ENCODE results near the gene SLC8A1.

Gene SLC8A1

DNA sequence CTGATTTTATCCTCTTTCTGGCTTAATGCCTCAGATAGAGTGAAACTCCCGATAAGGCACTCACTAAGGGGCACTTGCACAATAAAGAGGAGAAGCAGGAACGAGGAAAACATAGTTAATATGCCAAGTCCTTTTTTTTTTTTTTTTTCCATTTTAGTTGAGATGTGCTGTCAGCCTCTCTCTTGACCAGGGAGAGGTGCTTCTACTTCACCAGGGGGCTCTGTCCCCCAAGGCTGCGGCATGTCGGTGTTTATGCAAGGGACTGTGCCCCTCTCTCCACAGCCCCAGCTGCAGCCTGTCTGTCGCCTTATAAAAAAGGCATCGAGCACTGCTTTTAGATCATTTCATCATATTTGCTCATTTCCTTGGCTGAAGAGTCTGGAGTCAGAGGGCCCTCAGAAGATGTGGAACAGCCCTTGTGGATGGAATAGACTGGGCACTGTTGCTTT, 178.1 kb downstream of the SLC8A1 start:
- no peak for DNase-seq (ENCODE audit: low read depth in 2 of 2)

DNA sequence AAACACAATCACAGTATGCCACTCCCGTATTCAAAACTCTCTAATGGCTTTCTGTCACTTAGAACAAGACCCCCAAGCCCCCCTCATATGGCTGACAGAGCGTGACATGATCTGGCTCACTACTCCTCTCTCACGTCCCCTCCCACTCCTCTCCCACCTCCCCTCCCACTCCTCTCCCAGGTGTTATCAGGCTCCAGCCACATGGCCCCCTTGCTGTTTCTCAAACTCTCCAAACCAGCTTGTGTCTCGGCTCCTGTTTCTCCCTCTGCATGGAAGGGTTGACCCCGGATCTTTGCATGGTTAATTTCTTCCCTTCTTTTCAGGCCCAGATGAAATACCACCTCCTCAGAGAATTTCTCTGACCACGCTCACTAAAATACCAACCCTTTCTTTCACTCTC, 180.8 kb downstream of the SLC8A1 start:
- DNase-seq (ENCODE audit: low read depth in 2 of 2): no peak

DNA sequence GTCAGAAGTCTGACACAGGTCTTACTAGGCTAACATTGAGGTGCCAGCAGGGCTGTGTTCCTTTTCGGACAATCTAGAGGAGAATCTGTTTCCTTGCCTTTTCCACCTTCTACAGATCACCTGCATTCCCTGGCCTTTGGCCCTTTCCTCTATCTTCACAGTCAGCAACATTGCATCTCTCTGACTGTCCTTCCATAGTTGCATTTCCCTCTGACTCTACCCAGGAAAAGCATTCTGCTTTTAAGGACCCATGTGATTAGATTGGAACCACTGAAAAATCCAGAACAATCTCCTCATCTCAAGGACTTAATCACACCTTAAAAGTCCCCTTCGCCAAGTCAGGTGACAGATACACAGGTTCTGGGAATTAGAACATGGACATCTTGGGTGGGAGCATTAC, 181.5 kb downstream of the SLC8A1 start:
- no peak for DNase-seq (ENCODE audit: low read depth in 2 of 2)

DNA sequence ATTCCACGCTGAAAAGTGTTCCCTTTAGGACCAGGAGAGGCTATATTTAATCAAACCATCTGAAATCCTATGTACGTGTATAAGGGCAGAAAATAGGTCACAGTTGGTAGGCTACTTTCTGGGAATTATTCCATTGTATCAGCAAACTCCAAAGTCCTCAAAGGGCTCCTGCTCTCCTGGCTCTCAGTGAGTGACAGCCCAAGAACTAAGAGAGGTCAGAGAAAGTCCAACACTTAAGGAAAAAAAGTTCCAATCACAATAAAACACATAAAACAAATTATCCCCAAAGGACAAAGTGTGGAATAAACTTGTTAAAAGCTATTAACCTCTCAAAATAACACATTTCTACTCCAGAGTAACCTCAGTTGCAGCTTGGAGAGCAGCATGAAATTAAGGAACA, 183.3 kb downstream of the SLC8A1 start:
- DNase-seq (ENCODE audit: low read depth in 2 of 2): no peak

- DNase-seq (ENCODE audit: low read depth in 2 of 2): no peak
Measured at GRCh38 chr2:40266201-40266600, 185.7 kb downstream of the SLC8A1 start.

DNA sequence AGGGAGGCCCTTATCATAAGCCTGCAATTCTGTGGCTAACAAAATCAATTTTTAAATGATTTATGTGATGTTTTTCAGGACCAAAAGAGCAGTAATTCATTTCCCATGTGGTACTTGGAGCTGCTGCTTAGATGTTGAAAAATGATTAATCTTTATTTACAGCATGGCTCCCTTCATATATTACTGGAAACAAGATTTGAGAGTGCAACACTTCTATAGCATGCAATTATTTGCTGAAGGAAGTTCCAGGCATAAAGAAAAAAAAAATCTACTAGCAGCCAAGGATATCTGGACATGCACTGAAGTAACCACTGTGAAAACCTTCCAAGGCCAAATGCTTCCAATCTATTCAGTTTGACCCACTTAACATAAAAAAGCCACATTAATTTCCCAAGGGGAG, 186.3 kb downstream of the SLC8A1 start:
- DNase-seq (ENCODE audit: low read depth in 2 of 2): no peak

DNA sequence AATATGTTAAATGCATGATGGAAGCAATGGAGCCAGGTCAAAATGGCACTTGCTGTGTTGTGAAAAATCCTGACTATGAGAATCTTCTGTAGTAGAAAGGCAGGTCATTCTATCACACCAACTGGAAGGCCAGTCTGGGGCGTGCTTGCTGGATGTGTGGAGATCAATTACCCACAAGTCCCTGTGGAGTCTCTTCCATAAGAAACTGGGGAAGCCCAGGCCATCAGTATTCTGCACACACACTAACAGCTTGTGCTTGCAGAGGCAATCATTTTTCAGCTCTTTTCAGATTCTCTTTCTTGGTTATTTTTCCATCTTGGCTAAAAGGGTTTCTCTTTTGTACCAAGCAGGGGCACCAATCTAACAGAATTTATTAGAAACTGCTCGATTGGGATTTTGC, 190.8 kb downstream of the SLC8A1 start:
- no peak for DNase-seq (ENCODE audit: low read depth in 2 of 2)

- DNase-seq (ENCODE audit: low read depth in 2 of 2): no peak
Measured at GRCh38 chr2:40260437-40260836, 191.5 kb downstream of the SLC8A1 start.

GRCh38 chr2:40259900-40260299, 192.0 kb downstream of the SLC8A1 start:
- no peak for DNase-seq (ENCODE audit: low read depth in 2 of 2)

DNA sequence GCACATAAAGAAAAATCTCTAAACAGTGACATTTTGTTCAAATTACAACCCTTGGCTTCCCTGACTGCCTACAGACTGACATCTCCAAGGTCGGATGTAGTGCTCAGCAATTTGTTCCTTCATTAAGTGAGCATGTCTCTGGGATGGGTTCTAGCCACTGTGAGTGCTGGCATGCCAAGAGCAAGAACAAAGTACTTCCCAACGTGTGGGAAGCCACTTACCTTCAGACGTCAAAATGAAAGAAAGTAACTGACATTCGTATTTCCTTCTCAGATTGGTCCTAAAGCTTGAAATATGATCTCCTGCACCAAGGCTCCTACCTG, 193.8 kb downstream of the SLC8A1 start:
- no peak for DNase-seq (ENCODE audit: low read depth in 2 of 2)

DNA sequence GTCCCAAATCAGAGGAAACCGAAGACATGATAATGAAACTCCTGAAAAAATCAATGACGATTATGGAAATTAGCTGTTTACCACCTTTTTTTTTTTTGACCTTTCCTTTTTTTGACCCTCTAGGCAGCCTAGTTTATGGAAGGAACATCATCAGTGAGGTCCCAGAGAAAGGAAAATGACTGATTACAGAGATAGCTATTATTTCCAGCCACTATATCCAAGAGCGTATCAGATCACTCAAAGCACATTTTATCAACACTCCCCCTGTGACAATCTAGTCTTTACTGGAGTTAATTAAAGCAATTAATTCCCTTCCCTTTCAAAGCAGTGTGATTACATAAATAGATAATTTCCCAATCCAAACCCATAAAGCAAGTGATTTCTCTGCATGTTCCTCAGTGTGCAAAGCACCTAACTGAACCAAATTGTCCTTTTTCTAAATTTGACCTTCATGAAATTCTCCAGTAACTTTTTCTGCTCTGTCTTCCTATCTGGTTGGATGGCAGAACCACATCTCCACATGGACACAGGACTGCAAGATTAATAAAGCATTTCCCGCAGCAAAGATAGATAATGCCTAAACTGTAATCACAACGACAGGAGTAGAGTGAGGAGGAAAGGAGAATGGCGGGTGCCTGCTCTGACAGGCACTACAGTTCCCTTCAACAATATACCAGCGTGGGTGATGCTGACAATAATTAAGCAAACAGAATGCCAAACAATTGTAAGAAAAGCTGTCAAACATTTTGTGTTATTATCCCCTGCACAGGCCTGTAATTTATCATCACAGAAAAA, 194.4 kb downstream of the SLC8A1 start:
- DNase-seq (ENCODE audit: low read depth in 2 of 2): no peak

- no peak for DNase-seq (ENCODE audit: low read depth in 2 of 2)
Measured at GRCh38 chr2:40256649-40257048, 195.2 kb downstream of the SLC8A1 start.

GRCh38 chr2:40256008-40256407, 195.9 kb downstream of the SLC8A1 start:
- no peak for DNase-seq (ENCODE audit: low read depth in 2 of 2)

- DNase-seq (ENCODE audit: low read depth in 2 of 2): no peak
Measured at GRCh38 chr2:40255103-40255502, 196.8 kb downstream of the SLC8A1 start.

GRCh38 chr2:40254611-40255010, 197.3 kb downstream of the SLC8A1 start:
- DNase-seq (ENCODE audit: low read depth in 2 of 2): no peak

- DNase-seq (ENCODE audit: low read depth in 2 of 2): no peak
Measured at GRCh38 chr2:40251137-40251536, 200.8 kb downstream of the SLC8A1 start.

- DNase-seq (ENCODE audit: low read depth in 2 of 2): no peak
Measured at GRCh38 chr2:40249577-40249976, 202.3 kb downstream of the SLC8A1 start.

DNA sequence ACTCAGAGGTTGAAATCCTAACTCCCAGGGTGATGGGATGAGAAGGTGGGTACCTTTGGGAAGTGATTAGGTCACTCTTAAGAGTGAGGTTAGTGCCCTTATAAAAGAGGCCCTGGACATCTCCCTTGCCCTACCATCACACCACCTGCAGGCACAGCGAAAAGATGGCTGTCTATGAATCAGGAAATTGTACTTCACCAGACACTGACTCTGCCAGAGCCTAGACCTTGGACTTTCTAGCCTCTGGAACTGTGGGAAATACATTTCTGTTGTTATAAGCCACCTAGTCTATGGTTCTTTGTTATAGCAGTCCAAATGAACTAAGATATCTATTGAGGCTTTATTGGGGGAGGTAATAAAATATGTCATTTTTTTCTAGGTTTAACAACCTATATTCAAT, 203.6 kb downstream of the SLC8A1 start:
- no peak for DNase-seq (ENCODE audit: low read depth in 2 of 2)

- no peak for DNase-seq (ENCODE audit: low read depth in 2 of 2)
Measured at GRCh38 chr2:40244675-40245074, 207.2 kb downstream of the SLC8A1 start.

- no peak for DNase-seq (ENCODE audit: low read depth in 2 of 2)
Measured at GRCh38 chr2:40244251-40244650, 207.6 kb downstream of the SLC8A1 start.

DNA sequence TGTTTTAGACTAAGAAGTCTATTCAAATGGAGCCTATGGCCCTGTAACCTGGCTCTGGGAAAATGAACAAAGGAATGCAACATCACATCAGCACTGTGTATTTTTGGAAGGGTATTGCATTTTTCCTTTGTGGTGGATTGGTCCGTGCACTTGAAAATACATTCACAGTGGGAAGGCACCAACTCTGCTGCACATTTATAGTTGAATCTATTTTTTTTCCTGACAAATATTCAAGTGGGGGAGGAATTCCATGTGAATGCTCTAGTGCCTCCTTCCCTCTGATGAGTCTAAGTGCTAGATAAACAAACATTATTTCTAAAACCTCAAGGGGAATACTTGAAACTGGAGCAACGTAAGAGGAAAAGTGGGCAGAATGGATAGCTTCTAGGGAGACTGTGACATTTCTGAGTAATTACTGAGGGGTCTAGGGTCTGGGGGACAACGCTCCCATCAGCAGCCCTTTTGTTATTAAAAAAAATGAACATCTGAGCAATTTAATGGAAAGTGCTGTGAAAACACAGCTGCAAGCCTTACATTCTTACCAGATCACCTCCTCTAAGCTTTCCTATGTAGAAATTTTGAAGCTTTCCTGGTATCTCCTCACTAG, 208.2 kb downstream of the SLC8A1 start:
- no peak for DNase-seq (ENCODE audit: low read depth in 2 of 2)

- DNase-seq (ENCODE audit: low read depth in 2 of 2): no peak
Measured at GRCh38 chr2:40242315-40242714, 209.6 kb downstream of the SLC8A1 start.

DNA sequence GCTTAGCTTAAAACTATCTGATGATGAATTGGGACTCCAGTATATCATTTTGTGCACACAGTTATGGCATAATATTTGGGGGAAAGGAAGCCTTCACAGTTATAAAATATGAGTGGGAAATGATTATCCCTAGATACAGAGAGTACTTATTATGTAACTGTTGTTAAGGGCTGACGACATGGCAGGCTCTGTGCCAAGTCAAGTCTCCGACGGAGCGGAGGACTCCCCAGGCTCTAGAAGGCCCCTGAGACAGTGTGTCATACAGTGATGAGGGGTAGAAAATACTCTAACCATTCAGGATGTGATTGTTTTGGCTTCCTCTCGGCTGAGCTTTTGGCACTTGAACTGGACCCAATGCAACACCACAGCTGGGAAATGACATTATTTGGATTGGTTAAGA, 211.8 kb downstream of the SLC8A1 start:
- no peak for DNase-seq (ENCODE audit: low read depth in 2 of 2)
